K562 (cell line): ENCODE data around the gene ATRX. TPM values are rescaled to one million over a fixed set of nuclear protein-coding genes. Genes with fewer than 3 reads are reported as not detected.

Experiments
- ATAC-seq: fragments of 200-7000 bp; cut with Tn5 transposase; 3 replicates; pipeline ENCODE4 v1.9.1; 2020; ENCODE audit warnings: moderate library complexity
- BruUV-seq: library from RNA; stranded (reverse); fragments of 400-500 nt; replicated peaks from 2 replicates; lab custom pipeline; 2021; lab: Mats Ljungman, UMichigan
- CTCF ChIA-PET: fragments of 300-600 bp; formaldehyde crosslinking; extraction: SDS; loops from one replicate; lab custom pipeline; 2021; ENCODE audit warnings: low intra/inter-chr PET ratio; lab: Yijun Ruan, JAX
- POLR2A ChIA-PET: fragments of 300-600, 350-650 bp; sonication (Branson Sonifier 250); formaldehyde crosslinking; extraction: SDS; loops from one replicate; lab custom pipeline; 2021; ENCODE audit warnings: antibody characterized with exemption, inconsistent platforms; lab: Yijun Ruan, JAX
- DNase-seq, 4 experiments: peaks; one replicate each; pipeline versions ENCODE4 v3.0.0 to v3.0.0-alpha.2; 2011 to 2018; ENCODE audit warnings: low spot score in 3 of 4, mixed read lengths in 3 of 4; ENCODE audit errors: extremely low read depth in 1 of 4
- FAIRE-seq: peaks from 2 replicates; lab custom pipeline; 2011; peaks lifted over from hg19 to GRCh38; lab: Jason Lieb, UNC
- H2AFZ ChIP-seq: 2 replicates; pipeline ENCODE4 v1.6.0; 2011; ENCODE audit warnings: low read depth, low read length, control low read depth, inconsistent platforms
- H3K27ac ChIP-seq: fragments of 200-600 bp; 3 replicates; pipeline ENCODE4 v1.8.0; 2011; ENCODE audit warnings: low read depth, mild to moderate bottlenecking, control low read depth, inconsistent platforms, low read length, moderate library complexity, mixed read lengths; ENCODE audit errors: extremely low read depth
- H3K27me3 ChIP-seq, 2 experiments: fragments of 300-600 bp in 1 of 2; 2 replicates in 1 of 2; 3 replicates in 1 of 2; pipeline versions ENCODE4 v1.6.0 to v1.8.0; 2011; ENCODE audit warnings: inconsistent platforms in 2 of 2, low read length in 2 of 2, mild to moderate bottlenecking in 1 of 2, mixed read lengths in 1 of 2, moderate library complexity in 1 of 2; ENCODE audit not compliant: control insufficient read depth in 2 of 2, insufficient read depth in 2 of 2
- H3K36me3 ChIP-seq: fragments of 300-600 bp; 3 replicates; pipeline ENCODE4 v1.8.0; 2011; ENCODE audit warnings: mild to moderate bottlenecking, low read length, inconsistent platforms; ENCODE audit not compliant: control insufficient read depth, insufficient read depth
- H3K4me1 ChIP-seq, 2 experiments: fragments of 200-600 bp in 1 of 2; replicated peaks in 1 of 2; 2 replicates in 1 of 2; 3 replicates in 1 of 2; pipeline versions ENCODE4 v1.5.1 to v1.8.0; 2011; ENCODE audit warnings: inconsistent platforms in 2 of 2, low read length in 2 of 2, mild to moderate bottlenecking in 1 of 2, mixed read lengths in 1 of 2, moderate library complexity in 1 of 2; ENCODE audit not compliant: control insufficient read depth in 2 of 2, insufficient read depth in 2 of 2
- H3K4me2 ChIP-seq: 2 replicates; pipeline ENCODE4 v1.6.1; 2011; ENCODE audit warnings: low read length, control low read depth, inconsistent platforms, mixed read lengths; ENCODE audit not compliant: insufficient read depth
- H3K4me3 ChIP-seq: fragments of 200-600 bp; sonication (generic), shearing (Covaris generic); 2 replicates; pipeline ENCODE4 v1.5.1; 2016; ENCODE audit warnings: control low read depth, inconsistent platforms
- H3K79me2 ChIP-seq: fragments of 200-600 bp; 3 replicates; pipeline ENCODE4 v1.8.0; 2011; ENCODE audit warnings: low read length, inconsistent platforms; ENCODE audit not compliant: control insufficient read depth, insufficient read depth
- H3K9ac ChIP-seq, 2 experiments: 2 replicates each; pipeline versions ENCODE4 v1.6.0 to v1.6.1; 2011; ENCODE audit warnings: low read depth in 2 of 2, low read length in 2 of 2, control low read depth in 1 of 2, inconsistent platforms in 1 of 2, mild to moderate bottlenecking in 1 of 2, mixed read lengths in 1 of 2; ENCODE audit not compliant: insufficient read depth in 1 of 2
- H3K9me1 ChIP-seq: one replicate; pipeline ENCODE4 v1.6.0; 2011; ENCODE audit warnings: inconsistent platforms, mild to moderate bottlenecking, low read length, moderate library complexity; ENCODE audit not compliant: control insufficient read depth, insufficient read depth
- H3K9me3 ChIP-seq: replicated peaks from 2 replicates; pipeline ENCODE4 v1.5.1; 2011; ENCODE audit warnings: low read depth, low read length, inconsistent platforms; ENCODE audit not compliant: control insufficient read depth, insufficient read depth
- H4K20me1 ChIP-seq: replicated peaks from 2 replicates; pipeline ENCODE4 v1.6.1; 2011; ENCODE audit warnings: low read length, inconsistent platforms, mixed read lengths; ENCODE audit not compliant: control insufficient read depth, insufficient read depth
- CREB3 ChIP-seq: fragments of 450-650 bp; conservative IDR thresholded peaks from 2 replicates; pipeline ENCODE4 v1.6.1; 2016; ENCODE audit warnings: missing genetic modification characterization, low read depth, mild to moderate bottlenecking, missing compliant biosample characterization, moderate library complexity
- CTCF ChIP-seq, 3 experiments: IDR thresholded peaks in 2 of 3; conservative IDR thresholded peaks in 1 of 3; 2 replicates each; pipeline ENCODE4 v1.5.1; 2011 to 2012; ENCODE audit warnings: low read length in 3 of 3, mild to moderate bottlenecking in 3 of 3, control low read depth in 2 of 3, improper control_type of control experiment in 1 of 3, inconsistent platforms in 1 of 3, low read depth in 1 of 3, mixed read lengths in 1 of 3, moderate library complexity in 1 of 3; ENCODE audit not compliant: insufficient read depth in 2 of 3
- FOXK1 ChIP-seq: sonication (generic); formaldehyde crosslinking; IDR thresholded peaks from 2 replicates; pipeline ENCODE4 v1.8.0; 2022; ENCODE audit warnings: missing genetic modification reagents, mild to moderate bottlenecking, borderline replicate concordance
- KLF6 ChIP-seq: fragments of 250-450 bp; sonication (Bioruptor Pico); IDR thresholded peaks from 2 replicates; pipeline ENCODE4 v1.4.0; 2020; ENCODE audit warnings: mild to moderate bottlenecking, moderate library complexity, borderline replicate concordance
- RAD21 ChIP-seq, 2 experiments: fragments of 250-450 bp in 1 of 2; fragments of 450-650 bp in 1 of 2; sonication (Bioruptor Pico) in 1 of 2; formaldehyde crosslinking in 1 of 2; IDR thresholded peaks in 1 of 2; conservative IDR thresholded peaks in 1 of 2; 2 replicates each; pipeline versions ENCODE4 v1.4.0 to v1.8.0; 2020 to 2022; ENCODE audit warnings: mild to moderate bottlenecking in 2 of 2, moderate library complexity in 1 of 2
- SRSF3 ChIP-seq: fragments of 200-400 bp; formaldehyde crosslinking; IDR thresholded peaks from 2 replicates; pipeline ENCODE4 v1.6.1; 2016; ENCODE audit warnings: mild to moderate bottlenecking, low read length, moderate library complexity; ENCODE audit not compliant: insufficient read depth
- STAG1 ChIP-seq: sonication (generic); formaldehyde crosslinking; IDR thresholded peaks from 2 replicates; pipeline ENCODE4 v1.5.0; 2020; ENCODE audit warnings: missing genetic modification reagents, borderline replicate concordance
- ZNF699 ChIP-seq: fragments of 250-450 bp; sonication (Bioruptor Pico); IDR thresholded peaks from 2 replicates; pipeline ENCODE4 v1.8.0; 2021; ENCODE audit warnings: mild to moderate bottlenecking, moderate library complexity; ENCODE audit not compliant: insufficient replicate concordance
- WGBS: fragments of 100-300 bp; shearing (Covaris generic); methylation state at CpG from one replicate; pipeline ENCODE4 v1.1.6; 2016; ENCODE audit warnings: low coverage, mixed read lengths; ENCODE audit not compliant: insufficient coverage; ENCODE audit errors: missing lambda C conversion rate; 5-methylcytosine and 5-hydroxymethylcytosine counted together
- in situ Hi-C: fragments of 300-500 bp; cut with MboI; formaldehyde crosslinking; loops from 4 replicates; pipeline ENCODE4 v1.15.0; 2018; ENCODE audit warnings: inconsistent platforms, mixed read lengths
- intact Hi-C: fragments of 100-400 bp; cut with micrococcal nuclease; formaldehyde crosslinking; loops from 2 replicates; pipeline ENCODE4 v1.14.2; 2022
- polyA plus RNA-seq, 8 experiments: library from polyadenylated mRNA; depleted of rRNA in 4 of 8; stranded (reverse) in 5 of 8; unstranded in 3 of 8; fragments of >200 nt; fragmentation: Nextera tagmentation in 2 of 8; fragmentation: Illumina TruSeq in 1 of 8; extraction: Ambion mirVana in 2 of 8; extraction: Trizol in 1 of 8; gene quantifications; 2 replicates each; pipeline versions ENCODE4 v1.2.1 to v1.2.3, GENCODE V29; 2011 to 2014; ENCODE audit warnings: inconsistent platforms in 1 of 8, missing spikeins in 1 of 8
- total RNA-seq, 7 experiments: library from RNA; depleted of rRNA in 6 of 7; stranded (reverse); fragments of >200 nt in 6 of 7; fragmentation: Illumina TruSeq in 2 of 7; extraction: Trizol in 2 of 7; gene quantifications; 2 replicates each; pipeline versions ENCODE4 v1.2.1 to v1.2.3, GENCODE V29; 2011 to 2021; ENCODE audit warnings: low replicate concordance in 1 of 7

The ATRX gene
- total and polyA plus RNA-seq, 9 of the 15 experiments (the other 6 are each of a cell fraction or from before 2014, with no cell fraction given) = 7.7 to 23.1 (median 20.2) TPM

- Histone ChIP-seq H4K20me1 (no peaks in the 10 kb centered on the region), H3K4me3 (no peak overlapping the region), H3K9me1 (no peaks in the 10 kb centered on the region), H3K36me3 (no peaks in the 10 kb centered on the region), H3K79me2 (no peaks in the 10 kb centered on the region), H3K9me3 (no peaks in the 10 kb centered on the region), H3K4me1 (no peaks in the 10 kb centered on the region), H3K4me2 (no peak overlapping the region), H2AFZ (no peak overlapping the region), H3K9ac (no peak overlapping the region), H3K27ac (no peak overlapping the region), H3K27me3 (no peaks in the 10 kb centered on the region)
- 30% methylated on average over 1 of the region's 1 CpG for WGBS
- no peak for FAIRE-seq
- no TSS peak for BruUV-seq
- TF ChIP-seq SRSF3 (no peak), CTCF (IDR thresholded peaks at IDR 0.05 in 2 of 3, conservative IDR thresholded peaks at IDR 0.05 in 1 of 3; ENCODE audit: insufficient read depth in 2 of 3, low read depth in 1 of 3, low read length in 3 of 3) (peak in 1 of 3 experiments; percentile 34; a peak in 2 of 6 replicates), CREB3 (tag) (no peak), FOXK1 (no peak), ZNF699 (no peak), KLF6 (no peak), STAG1 (CRISPR knock-in tag) (no peak), RAD21 (CRISPR knock-in tag; conservative IDR thresholded peaks at IDR 0.05 in 1 of 2, IDR thresholded peaks at IDR 0.05 in 1 of 2) (peak in 1 of 2 experiments; percentile 30; a peak in 1 of 4 replicates)
- ATAC-seq = no peak
- POLR2A ChIA-PET = no interaction called here
- intact Hi-C loops = loop anchor here (10.0 kb wide), 1 partner anchor 162 kb away; no protein-coding TSS in a partner anchor
- DNase-seq = peak in 2 of 4 experiments; percentile 8 to 10
- in situ Hi-C loops = no loop called here
- CTCF ChIA-PET = no interaction called here
Observed at GRCh38 chrX:77597090-77597489, 188.9 kb downstream of the ATRX start.
